Adipocyte (in vitro differentiated cells): ENCODE data around the gene SLC35G6.

Experiments
- DNase-seq: peaks from one replicate; pipeline ENCODE4 v3.0.0-alpha.2; 2015; ENCODE audit warnings: low read depth
- H3K27me3 ChIP-seq: replicated peaks from 2 replicates; pipeline ENCODE4 v1.7.0; 2013; ENCODE audit warnings: mild to moderate bottlenecking, low read length, moderate library complexity; ENCODE audit not compliant: control insufficient read depth, insufficient read depth
- H3K36me3 ChIP-seq: 2 replicates; pipeline ENCODE4 v1.7.0; 2013; ENCODE audit warnings: low read length, mild to moderate bottlenecking, moderate library complexity; ENCODE audit not compliant: control insufficient read depth, insufficient read depth, severe bottlenecking
- H3K4me1 ChIP-seq: 2 replicates; pipeline ENCODE4 v1.7.0; 2013; ENCODE audit warnings: mild to moderate bottlenecking, low read length, moderate library complexity; ENCODE audit not compliant: control insufficient read depth, insufficient read depth
- H3K4me3 ChIP-seq: 2 replicates; pipeline ENCODE4 v1.7.0; 2013; ENCODE audit warnings: mild to moderate bottlenecking, low read length, moderate library complexity
- H3K9ac ChIP-seq: 2 replicates; pipeline ENCODE4 v1.7.0; 2013; ENCODE audit warnings: mild to moderate bottlenecking, low read length, moderate library complexity
- H3K9me3 ChIP-seq: 2 replicates; pipeline ENCODE4 v1.7.0; 2013; ENCODE audit warnings: mild to moderate bottlenecking, low read length, moderate library complexity; ENCODE audit not compliant: control insufficient read depth

Gene SLC35G6

DNA sequence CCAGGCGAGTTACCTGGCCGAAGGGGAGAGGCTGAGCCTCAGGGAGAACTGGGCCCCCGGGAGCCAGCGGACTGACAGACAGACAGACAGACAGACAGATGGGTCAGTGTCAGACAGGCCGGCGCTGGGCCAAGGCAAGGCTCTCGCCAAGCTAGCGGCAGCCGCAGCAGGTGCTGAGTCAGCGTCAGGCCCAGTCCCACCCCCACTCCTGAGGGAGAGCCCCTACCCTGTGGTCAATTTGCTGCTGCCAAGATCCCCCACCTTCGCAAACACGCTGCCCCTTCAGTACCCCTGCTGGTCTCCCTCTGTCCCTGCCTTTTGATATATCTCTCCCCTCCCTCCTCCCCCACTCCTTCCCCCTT lies 40.4 kb upstream of the SLC35G6 start:
- DNase-seq = peak; percentile 43
- Histone ChIP-seq H3K9me3 (no peaks in the 10 kb centered on the region), H3K4me1 (peaks cover 25% of the 10 kb centered on the region), H3K9ac (no peak overlapping the region), H3K36me3 (no peaks in the 10 kb centered on the region), H3K4me3 (no peak overlapping the region), H3K27me3 (peaks cover 19% of the 10 kb centered on the region)

DNA sequence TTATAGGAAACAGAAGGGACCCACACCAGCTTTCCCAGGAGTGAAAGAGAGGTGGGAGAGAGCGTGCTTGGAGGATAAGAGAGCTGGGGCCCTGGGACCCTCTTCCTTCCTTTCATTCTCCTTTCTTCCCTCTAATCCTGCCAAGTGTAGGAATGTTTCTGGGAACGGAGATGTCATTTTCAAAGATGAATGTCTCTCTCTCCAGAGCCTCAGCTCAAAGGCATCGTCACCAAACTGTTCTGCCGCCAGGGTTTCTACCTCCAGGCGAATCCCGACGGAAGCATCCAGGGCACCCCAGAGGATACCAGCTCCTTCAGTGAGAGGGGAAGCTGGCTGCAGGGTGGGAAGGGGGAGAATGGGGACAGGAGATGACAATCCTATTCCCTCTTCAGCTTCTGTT lies 40.0 kb upstream of the SLC35G6 start:
- H3K4me1 ChIP-seq = peaks cover 24% of the 10 kb centered on the region
- H3K36me3 ChIP-seq = no peaks in the 10 kb centered on the region
- H3K9ac ChIP-seq = no peak overlapping the region
- peaks cover 23% of the 10 kb centered on the region for H3K27me3 ChIP-seq
- DNase-seq = no peak
- no peaks in the 10 kb centered on the region for H3K9me3 ChIP-seq
- no peak overlapping the region for H3K4me3 ChIP-seq

DNA sequence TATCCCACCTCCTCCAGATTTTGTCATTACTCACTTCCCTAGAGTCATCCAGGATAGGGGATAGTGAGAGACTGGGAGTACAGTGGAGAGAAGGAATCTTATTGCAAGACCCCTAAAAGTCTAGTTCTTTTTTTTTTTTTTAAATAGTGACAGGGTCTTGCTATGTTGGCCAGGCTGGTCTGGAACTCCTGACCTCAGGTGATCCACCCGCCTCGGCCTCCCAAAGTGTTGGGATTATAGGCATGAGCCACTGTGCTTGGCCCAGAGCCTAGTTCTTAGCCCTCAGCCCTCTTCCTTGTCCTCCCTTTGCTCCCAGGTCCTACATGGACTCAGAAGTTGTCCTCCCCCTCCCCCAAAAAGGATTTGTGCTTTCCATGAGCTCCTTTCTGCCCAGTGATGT lies 39.1 kb upstream of the SLC35G6 start:
- Histone ChIP-seq H3K9me3 (no peaks in the 10 kb centered on the region), H3K36me3 (no peaks in the 10 kb centered on the region), H3K27me3 (peaks cover 30% of the 10 kb centered on the region), H3K4me1 (peaks cover 24% of the 10 kb centered on the region), H3K9ac (no peak overlapping the region), H3K4me3 (no peak overlapping the region)
- no peak for DNase-seq

DNA sequence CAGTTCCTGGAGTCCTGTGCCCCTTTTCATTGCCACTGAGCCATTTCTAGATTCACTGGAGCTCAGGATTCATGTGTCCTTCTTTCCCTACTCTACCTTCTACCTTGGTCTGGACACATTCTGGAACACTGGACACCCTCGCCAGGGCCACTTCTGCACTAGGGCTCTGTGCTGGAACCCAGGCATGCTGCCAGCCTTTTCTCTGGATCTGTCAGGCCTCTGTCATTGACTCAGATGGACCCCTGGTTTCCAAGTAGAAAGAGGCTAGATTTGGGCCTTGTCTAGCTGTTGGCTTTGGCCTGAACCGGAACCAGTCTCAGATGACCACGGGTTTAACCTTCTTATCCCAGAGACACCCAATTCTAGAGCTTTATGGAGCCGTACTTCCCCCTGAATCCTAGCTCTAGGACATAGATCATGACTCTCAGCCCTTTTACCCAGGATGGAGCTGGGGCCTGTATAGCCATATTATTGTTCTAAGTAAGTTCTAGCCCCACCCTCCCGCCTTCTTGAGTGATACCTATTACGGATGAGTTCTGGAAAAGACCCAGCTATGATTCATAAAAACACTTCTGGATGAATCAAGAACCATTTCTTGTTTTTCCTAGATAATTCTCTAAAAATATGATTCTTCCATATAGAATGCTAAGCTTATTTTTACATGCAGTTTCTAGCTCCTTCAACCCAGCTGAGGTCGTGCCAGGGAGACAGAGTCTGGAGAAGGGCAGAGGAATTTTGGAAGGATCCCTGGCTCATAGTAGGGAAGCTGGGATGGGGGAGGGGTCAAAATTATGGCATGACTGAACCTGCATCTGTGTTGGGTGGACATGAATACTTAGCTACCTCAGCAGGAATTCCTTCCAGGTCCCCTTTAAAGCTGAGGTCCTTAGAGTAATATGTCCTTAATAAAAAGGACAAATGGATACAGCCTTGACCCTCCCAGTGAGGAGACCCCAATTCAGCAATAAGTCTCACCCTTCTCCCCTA lies 37.5 kb upstream of the SLC35G6 start:
- H3K9ac ChIP-seq = no peak overlapping the region
- peak; percentile 31 for DNase-seq
- no peaks in the 10 kb centered on the region for H3K9me3 ChIP-seq
- H3K4me1 ChIP-seq = peaks cover 21% of the 10 kb centered on the region
- no peak overlapping the region for H3K4me3 ChIP-seq
- H3K36me3 ChIP-seq = no peaks in the 10 kb centered on the region
- peaks cover 31% of the 10 kb centered on the region for H3K27me3 ChIP-seq

DNA sequence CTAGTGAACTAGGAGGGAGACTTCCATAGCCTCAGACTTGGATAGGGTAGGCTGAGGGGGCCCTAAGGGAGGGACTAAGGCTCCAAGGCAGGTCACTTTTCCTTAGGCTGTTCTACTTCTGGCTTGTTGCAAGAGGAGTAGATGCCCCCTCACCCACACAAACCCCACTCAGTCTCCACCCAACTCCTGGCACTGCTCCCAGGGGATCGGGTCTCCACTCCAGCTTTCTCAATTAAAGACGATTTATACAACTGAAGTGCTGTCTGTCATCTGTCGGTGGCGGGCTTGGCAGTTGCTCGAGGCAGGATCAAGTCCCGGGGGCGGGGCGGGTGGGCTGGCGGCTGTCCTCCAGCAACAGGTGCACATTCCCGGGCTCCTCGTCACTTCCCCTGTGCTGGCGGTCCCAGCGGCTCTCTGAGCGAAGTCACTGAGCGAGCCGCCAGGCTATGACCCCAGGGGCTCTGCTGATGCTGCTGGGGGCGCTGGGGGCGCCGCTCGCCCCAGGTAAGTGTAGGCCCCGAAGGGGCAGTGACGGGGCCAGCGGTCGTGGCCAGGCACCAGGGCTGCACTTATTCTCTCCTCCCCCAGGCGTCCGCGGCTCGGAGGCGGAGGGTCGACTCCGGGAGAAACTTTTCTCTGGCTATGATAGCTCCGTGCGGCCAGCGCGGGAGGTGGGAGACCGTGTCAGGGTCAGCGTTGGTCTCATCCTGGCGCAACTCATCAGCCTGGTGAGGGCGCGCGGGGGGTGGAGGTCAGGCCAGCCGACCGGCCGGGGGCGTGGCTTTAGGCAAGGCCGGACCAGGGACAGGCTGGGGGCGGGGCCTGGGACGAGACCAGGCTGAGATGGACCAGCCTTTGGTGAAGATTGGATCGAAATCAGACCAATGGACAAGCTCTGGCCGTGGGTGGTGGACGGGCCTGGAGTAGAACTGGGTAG lies 36.3 kb upstream of the SLC35G6 start, which contains the start of gene CHRNB1:
TSS of gene CHRNB1 (plus strand) at position 380 of the 937 bp plus-strand sequence. CDS start at position 447, 67 bp downstream.
- Histone ChIP-seq H3K4me1 (peaks cover 18% of the 10 kb centered on the region), H3K27me3 (peaks cover 27% of the 10 kb centered on the region), H3K9me3 (no peaks in the 10 kb centered on the region), H3K36me3 (no peaks in the 10 kb centered on the region), H3K4me3 (peak within 1 kb of the TSS; percentile 70), H3K9ac (no peak within 1 kb of the TSS)
- DNase-seq = peak; percentile 48

DNA sequence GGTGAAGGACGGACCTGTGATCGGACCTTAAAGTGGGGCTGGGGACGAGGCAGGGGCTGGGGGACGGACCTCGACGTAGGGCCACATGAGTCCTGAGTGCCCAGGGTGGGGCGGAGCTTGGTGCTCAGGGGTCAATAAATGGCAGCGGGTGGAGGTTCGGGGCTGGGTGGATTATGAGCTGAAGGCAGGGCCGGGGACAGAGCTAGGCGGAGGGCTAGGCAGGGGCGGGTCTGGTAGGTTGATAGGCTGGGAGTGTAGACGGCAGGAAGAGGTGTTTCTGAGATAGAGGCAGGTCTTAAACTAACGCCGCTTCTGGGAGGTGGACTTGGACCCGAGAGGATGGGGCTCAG lies 35.7 kb upstream of the SLC35G6 start:
- H3K9ac ChIP-seq = no peak overlapping the region
- no peak for DNase-seq
- no peaks in the 10 kb centered on the region for H3K9me3 ChIP-seq
- peak overlapping the region; percentile 70 for H3K4me3 ChIP-seq
- H3K36me3 ChIP-seq = no peaks in the 10 kb centered on the region
- peaks cover 13% of the 10 kb centered on the region for H3K4me1 ChIP-seq
- H3K27me3 ChIP-seq = peaks cover 27% of the 10 kb centered on the region

DNA sequence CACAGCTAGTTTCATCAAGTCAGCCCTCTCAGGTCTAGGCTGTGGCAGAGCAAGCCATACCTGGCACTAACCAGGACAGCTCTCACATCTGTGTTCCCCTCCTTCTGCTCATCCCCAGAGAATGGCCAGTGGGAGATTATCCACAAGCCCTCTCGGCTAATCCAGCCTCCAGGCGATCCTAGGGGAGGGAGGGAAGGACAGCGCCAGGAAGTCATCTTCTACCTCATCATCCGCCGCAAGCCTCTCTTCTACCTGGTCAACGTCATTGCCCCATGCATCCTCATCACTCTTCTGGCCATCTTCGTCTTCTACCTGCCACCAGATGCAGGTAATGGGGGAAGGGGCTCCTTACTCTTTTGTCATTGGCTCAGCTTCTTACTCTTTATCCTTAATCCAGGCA lies 32.8 kb upstream of the SLC35G6 start:
- peaks cover 7% of the 10 kb centered on the region for H3K4me1 ChIP-seq
- H3K4me3 ChIP-seq = no peak overlapping the region
- DNase-seq = no peak
- no peaks in the 10 kb centered on the region for H3K9me3 ChIP-seq
- no peak overlapping the region for H3K9ac ChIP-seq
- peaks cover 27% of the 10 kb centered on the region for H3K27me3 ChIP-seq
- H3K36me3 ChIP-seq = no peaks in the 10 kb centered on the region

DNA sequence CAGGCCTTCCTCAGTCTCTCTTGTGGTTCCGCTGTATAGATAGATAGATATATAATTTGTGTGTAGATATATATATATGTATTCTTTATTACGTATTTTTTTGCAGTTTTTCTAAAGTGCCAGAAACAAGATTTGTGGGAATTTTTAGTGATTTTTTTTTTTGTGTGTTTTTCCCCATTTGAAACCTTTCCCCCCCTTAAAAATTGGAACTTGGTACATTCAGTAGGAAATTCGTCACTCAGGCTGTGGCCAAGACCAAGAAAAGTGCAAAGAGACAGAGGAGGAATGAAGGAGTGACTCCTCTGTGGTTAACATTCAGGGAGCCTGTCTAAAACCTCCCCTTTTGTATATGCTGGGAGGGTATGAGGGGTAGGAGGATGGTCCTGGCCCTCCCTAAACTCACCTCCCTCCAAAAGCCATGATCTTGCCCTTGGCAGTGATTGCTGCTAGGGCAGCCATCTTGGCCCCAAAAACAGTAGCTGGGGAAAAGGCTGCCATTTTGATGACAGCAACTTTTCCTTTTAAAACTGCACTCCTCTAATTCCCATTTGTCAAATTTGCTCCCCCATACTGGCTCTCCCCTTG lies 21.2 kb upstream of the SLC35G6 start:
- no peak overlapping the region for H3K9ac ChIP-seq
- no peak overlapping the region for H3K4me3 ChIP-seq
- no peaks in the 10 kb centered on the region for H3K27me3 ChIP-seq
- H3K36me3 ChIP-seq = peaks cover 29% of the 10 kb centered on the region
- peaks cover 14% of the 10 kb centered on the region for H3K4me1 ChIP-seq
- no peaks in the 10 kb centered on the region for H3K9me3 ChIP-seq
- no peak for DNase-seq

DNA sequence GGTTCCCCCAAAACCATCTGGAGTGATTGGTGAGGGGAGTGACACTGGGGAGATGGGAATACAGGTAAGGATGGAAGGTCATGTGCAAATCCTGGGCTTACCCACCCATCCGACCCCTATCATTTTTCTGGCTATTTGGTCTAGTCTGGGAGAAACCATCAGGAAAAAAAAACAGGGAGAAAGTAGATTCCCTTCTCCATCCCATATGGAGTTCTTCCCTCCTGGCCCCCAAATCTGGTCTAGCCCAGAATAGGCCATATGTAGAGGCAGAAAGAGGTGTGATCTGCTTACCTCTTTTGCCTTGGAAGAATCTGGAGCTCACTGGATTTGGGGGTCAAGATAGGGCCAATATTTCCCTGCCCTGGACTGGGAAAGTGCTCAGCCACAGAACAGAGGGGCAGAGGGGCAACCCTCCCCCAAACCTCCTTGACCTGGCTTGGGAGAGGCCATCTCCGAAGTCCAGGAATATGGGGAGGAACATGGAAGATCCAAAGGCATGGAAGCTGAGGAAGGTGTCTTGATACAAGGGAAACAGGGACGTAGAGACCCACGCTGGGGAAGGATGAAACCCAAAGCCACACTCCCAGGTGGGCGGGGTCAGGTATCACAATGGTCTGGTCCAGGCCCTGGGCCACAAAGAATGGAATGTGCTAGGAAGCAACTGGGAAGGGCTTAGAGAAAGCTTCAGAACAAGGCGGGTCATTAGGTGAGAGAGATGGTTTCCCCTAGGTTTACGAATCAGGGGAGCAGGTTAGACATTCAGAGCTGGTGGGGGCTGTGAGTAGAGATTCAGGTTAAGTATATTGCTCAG lies 20.2 kb upstream of the SLC35G6 start:
- Histone ChIP-seq H3K9me3 (no peaks in the 10 kb centered on the region), H3K4me3 (no peak overlapping the region), H3K9ac (no peak overlapping the region), H3K36me3 (peaks cover 34% of the 10 kb centered on the region), H3K4me1 (peaks cover 14% of the 10 kb centered on the region), H3K27me3 (no peaks in the 10 kb centered on the region)
- DNase-seq = no peak

DNA sequence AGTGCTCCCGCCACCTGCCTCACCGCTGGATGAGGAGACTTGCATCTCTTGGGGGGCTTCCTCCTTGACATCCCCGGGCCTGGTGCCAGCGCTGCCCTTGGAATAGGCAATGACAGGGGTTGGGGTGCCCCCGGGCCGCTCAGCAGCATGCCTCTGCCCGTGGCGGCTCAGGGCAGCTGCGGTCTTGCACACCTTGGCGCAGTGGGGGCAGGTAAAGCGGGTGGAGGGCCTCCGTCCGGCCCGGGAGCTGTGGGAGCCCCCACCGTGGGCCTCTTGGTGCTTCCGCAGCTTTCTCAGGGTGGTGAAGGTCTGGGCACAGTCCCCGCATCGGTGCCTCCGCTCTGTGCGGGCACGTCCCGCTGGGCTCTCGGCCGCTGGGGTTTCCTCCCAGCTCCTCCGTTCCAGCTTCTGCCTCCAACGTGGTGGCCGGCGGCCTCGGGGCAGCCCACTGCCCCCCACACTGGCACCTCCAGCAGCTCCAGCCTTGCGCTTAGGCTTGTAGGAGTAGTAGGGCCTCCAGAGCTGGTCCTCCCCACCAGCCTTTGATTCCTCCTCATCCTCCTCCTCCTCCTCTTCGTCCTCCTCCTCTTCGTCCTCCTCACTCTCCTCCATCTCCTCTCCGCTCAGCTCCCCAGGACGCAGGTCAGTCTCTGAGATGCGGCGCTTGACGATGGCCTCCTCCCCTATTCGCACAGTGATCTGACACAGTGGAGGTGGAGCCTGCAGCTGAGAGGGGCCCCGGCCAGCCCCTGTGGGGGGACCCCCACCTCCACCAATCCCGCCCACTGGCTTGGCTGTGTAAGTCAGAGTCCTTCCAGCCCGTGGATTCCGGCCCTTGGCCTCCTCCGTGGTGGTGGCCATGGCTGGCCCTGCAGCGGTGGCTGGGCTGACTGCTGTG lies 18.5 kb upstream of the SLC35G6 start:
- Histone ChIP-seq H3K9ac (no peak overlapping the region), H3K27me3 (no peaks in the 10 kb centered on the region), H3K4me3 (no peak overlapping the region), H3K9me3 (no peaks in the 10 kb centered on the region), H3K4me1 (peaks cover 27% of the 10 kb centered on the region), H3K36me3 (peaks cover 34% of the 10 kb centered on the region)
- no peak for DNase-seq
